ENCODE data around the gene MCEMP1. TPM values are rescaled to one million over a fixed set of nuclear protein-coding genes. Genes with fewer than 3 reads are reported as not detected.
A peak's percentile ranks its signal among the peaks of the same experiment; 100 is the strongest.

Gene MCEMP1
- total RNA-seq, 1 donor from 2014 or later, result not detected

- no peak within 1 kb of the TSS for H3K27ac ChIP-seq
These were observed 3.9 kb downstream of the MCEMP1 start, which contains the start of gene TRAPPC5 for GRCh38 chr19:7680606-7681339. TSS of gene TRAPPC5 (plus strand) at chr19:7680833. CDS start at chr19:7682254, 1,421 bp downstream.

DNA sequence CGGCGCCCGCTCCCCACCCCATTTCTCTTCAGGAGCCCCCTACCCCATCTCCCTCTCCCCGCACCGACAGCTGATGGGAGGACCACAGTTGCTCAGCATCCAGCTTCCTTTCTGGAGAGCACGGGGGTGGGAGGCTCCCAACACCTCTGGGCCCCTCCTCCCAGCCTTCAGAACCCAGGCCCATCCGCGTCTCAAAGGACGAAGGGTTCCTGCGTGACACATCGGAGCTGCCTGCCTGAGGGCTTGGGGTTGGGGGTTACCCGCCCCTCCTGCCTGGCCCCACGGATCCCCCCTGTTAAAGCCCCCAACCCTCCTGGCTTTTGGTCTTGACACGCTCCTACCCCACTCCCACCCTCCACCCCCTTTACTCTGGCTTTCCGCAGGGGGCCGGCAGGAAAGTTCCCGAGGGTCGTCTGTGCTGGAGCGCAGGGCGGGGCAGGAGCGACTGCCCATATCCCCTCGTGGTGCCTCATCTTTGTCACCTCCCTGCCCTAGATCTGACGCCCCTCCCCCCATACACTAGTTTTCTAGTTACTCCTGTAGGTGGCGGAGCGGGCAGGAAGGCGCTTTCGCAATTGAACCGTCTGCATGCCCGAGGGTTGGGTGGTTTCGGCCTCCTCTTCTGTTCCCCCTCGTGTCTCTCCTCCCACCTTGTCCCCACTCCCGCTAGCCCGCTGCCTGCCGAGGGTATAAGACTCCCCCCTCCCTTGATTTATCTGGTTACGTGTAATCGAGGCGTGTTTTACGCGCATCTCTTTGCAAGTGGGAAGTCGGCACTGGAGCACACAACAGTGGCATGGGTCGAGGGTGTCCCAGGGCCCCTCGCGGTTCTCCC, 4.7 kb downstream of the MCEMP1 start:
- Histone ChIP-seq H3K9me3 (ENCODE audit: low read depth) (no peaks in the 10 kb centered on the region), H3K4me2 (peak overlapping the region; percentile 99), H3K36me3 (no peaks in the 10 kb centered on the region), H3K27me3 (peaks cover 37% of the 10 kb centered on the region), H4K20me1 (ENCODE audit: low read depth) (peaks cover 17% of the 10 kb centered on the region), H3K9ac (peak overlapping the region; percentile 82), H2AFZ (replicated peaks) (peak overlapping the region; percentile 83), H3K27ac (no peak overlapping the region), H3K4me3 (peak overlapping the region; percentile 99), H3K4me1 (no peaks in the 10 kb centered on the region), H3K79me2 (ENCODE audit: low read depth) (peaks cover 14% of the 10 kb centered on the region), H3F3A (ENCODE audit: low read depth) (no peaks in the 10 kb centered on the region)
- Mint-ChIP-seq H3K27me3 (ENCODE audit: insufficient read depth, low read depth) (peaks cover 28% of the 10 kb centered on the region), H3K27ac (no peak overlapping the region), H3K4me3 (peak overlapping the region; percentile 90), H3K36me3 (peaks cover 7% of the 10 kb centered on the region), H3K9me3 (no peaks in the 10 kb centered on the region), H3K4me1 (peaks cover 18% of the 10 kb centered on the region)
- DNase-seq (ENCODE audit: low spot score), result peak; percentile 92
- TF ChIP-seq CTCF (IDR thresholded peaks at IDR 0.05) (peak; percentile 56), EZH2 (IDR thresholded peaks at IDR 0.05) (no peak), EZH2phosphoT487 (IDR thresholded peaks at IDR 0.05) (no peak)

More at GRCh38 chr19:7680606-7681339, 3.9 kb downstream of the MCEMP1 start, which contains the start of gene TRAPPC5:
- Mint-ChIP-seq H3K4me3 (peak within 1 kb of the TSS; percentile 90), H3K27me3 (ENCODE audit: insufficient read depth, low read depth) (peaks cover 28% of the 10 kb centered on the region), H3K27ac (no peak within 1 kb of the TSS), H3K9me3 (no peaks in the 10 kb centered on the region), H3K4me1 (peaks cover 18% of the 10 kb centered on the region), H3K36me3 (peaks cover 7% of the 10 kb centered on the region)
- H3F3A ChIP-seq (ENCODE audit: low read depth), result no peaks in the 10 kb centered on the region
- peaks cover 17% of the 10 kb centered on the region for H4K20me1 ChIP-seq (ENCODE audit: low read depth)
- peak within 1 kb of the TSS; percentile 99 for H3K4me3 ChIP-seq
- H2AFZ ChIP-seq (replicated peaks), result peak within 1 kb of the TSS; percentile 83
- peak within 1 kb of the TSS; percentile 82 for H3K9ac ChIP-seq
- peaks cover 45% of the 10 kb centered on the region for H3K27me3 ChIP-seq
- peak; percentile 96 for DNase-seq (ENCODE audit: low spot score)
- peaks cover 14% of the 10 kb centered on the region for H3K79me2 ChIP-seq (ENCODE audit: low read depth)
- no peaks in the 10 kb centered on the region for H3K4me1 ChIP-seq
- TF ChIP-seq EZH2 (IDR thresholded peaks at IDR 0.05) (no peak), CTCF (IDR thresholded peaks at IDR 0.05) (peak; percentile 86), EZH2phosphoT487 (IDR thresholded peaks at IDR 0.05) (no peak)
- H3K9me3 ChIP-seq (ENCODE audit: low read depth), result no peaks in the 10 kb centered on the region
- peak within 1 kb of the TSS; percentile 99 for H3K4me2 ChIP-seq
- no peaks in the 10 kb centered on the region for H3K36me3 ChIP-seq

DNA sequence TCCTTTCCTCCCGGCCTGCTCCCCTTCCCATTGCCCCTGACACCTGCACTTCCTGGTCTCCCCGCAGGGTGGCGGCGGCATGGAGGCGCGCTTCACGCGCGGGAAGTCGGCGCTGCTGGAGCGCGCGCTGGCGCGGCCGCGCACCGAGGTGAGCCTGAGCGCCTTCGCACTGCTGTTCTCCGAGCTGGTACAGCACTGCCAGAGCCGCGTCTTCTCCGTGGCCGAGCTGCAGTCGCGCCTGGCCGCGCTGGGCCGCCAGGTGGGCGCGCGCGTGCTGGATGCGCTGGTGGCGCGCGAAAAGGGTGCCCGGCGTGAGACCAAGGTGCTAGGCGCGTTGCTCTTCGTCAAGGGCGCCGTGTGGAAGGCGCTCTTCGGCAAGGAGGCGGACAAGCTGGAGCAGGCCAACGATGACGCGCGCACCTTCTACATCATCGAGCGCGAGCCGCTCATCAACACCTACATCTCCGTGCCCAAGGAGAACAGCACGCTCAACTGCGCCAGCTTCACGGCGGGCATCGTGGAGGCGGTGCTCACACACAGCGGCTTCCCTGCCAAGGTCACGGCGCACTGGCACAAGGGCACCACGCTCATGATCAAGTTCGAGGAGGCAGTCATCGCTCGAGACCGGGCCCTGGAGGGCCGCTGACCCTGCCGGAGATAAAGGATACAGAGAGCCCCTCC, 5.4 kb downstream of the MCEMP1 start:
- Histone ChIP-seq H3K9ac (no peak overlapping the region), H3K27ac (no peak overlapping the region), H2AFZ (replicated peaks) (no peak overlapping the region), H4K20me1 (ENCODE audit: low read depth) (peaks cover 17% of the 10 kb centered on the region), H3K36me3 (no peaks in the 10 kb centered on the region), H3K79me2 (ENCODE audit: low read depth) (peaks cover 14% of the 10 kb centered on the region), H3K9me3 (ENCODE audit: low read depth) (no peaks in the 10 kb centered on the region), H3F3A (ENCODE audit: low read depth) (no peaks in the 10 kb centered on the region), H3K4me3 (peak overlapping the region; percentile 99), H3K4me1 (no peaks in the 10 kb centered on the region), H3K27me3 (peaks cover 29% of the 10 kb centered on the region), H3K4me2 (peak overlapping the region; percentile 99)
- H3K36me3 Mint-ChIP-seq, result peaks cover 7% of the 10 kb centered on the region
- H3K27me3 Mint-ChIP-seq (ENCODE audit: insufficient read depth, low read depth), result peaks cover 22% of the 10 kb centered on the region
- DNase-seq (ENCODE audit: low spot score), result no peak
- H3K9me3 Mint-ChIP-seq, result no peaks in the 10 kb centered on the region
- H3K4me1 Mint-ChIP-seq, result peaks cover 18% of the 10 kb centered on the region
- TF ChIP-seq CTCF (IDR thresholded peaks at IDR 0.05) (no peak), EZH2phosphoT487 (IDR thresholded peaks at IDR 0.05) (no peak), EZH2 (IDR thresholded peaks at IDR 0.05) (no peak)
- no peak overlapping the region for H3K27ac Mint-ChIP-seq
- peak overlapping the region; percentile 90 for H3K4me3 Mint-ChIP-seq

Measured in neural progenitor cell (in vitro differentiated cells).